Measurements from ENCODE around the gene TPSG1.
"Not testable (repeated sequence)": the region's sequence is repeated elsewhere in the genome, so short reads cannot be mapped to it uniquely, and the experiment has no call there.

GRCh38 chr16:1231301-1231700 is 6.2 kb upstream of the TPSG1 start:
- TF ChIP-seq CTCF, EP300, POLR2AphosphoS5, POLR2A (IDR thresholded peaks at IDR 0.05): not testable (repeated sequence)
